Kidney epithelial cell (primary cell): ENCODE results near the gene HTRA1. TPM values are rescaled to one million over a fixed set of nuclear protein-coding genes. Genes with fewer than 3 reads are reported as not detected.

ENCODE experiments used
- DNase-seq: peaks from one replicate; pipeline ENCODE4 v3.0.0-alpha.2; 2010; ENCODE audit warnings: low read depth
- H3K27me3 ChIP-seq: 2 replicates; pipeline ENCODE4 v1.6.0; 2011; ENCODE audit warnings: low read length; ENCODE audit not compliant: control insufficient read depth, insufficient read depth
- H3K36me3 ChIP-seq: 2 replicates; pipeline ENCODE4 v1.5.1; 2011; ENCODE audit warnings: low read length; ENCODE audit not compliant: control insufficient read depth, insufficient read depth
- H3K4me3 ChIP-seq: 2 replicates; pipeline ENCODE4 v1.5.1; 2011; ENCODE audit warnings: low read depth, mild to moderate bottlenecking, control low read depth, low read length
- total RNA-seq: library from RNA; depleted of rRNA; stranded (reverse); fragments of >200 nt; gene quantifications from 2 replicates; pipeline ENCODE4 v1.2.3, GENCODE V29; 2015
- TF ChIP-seq, protein P1 (sequence below): IDR thresholded peaks from 2 replicates; pipeline ENCODE4 v1.5.1; 2011; ENCODE audit warnings: mild to moderate bottlenecking, moderate library complexity, low read length, control low read depth, inconsistent platforms; ENCODE audit not compliant: insufficient read depth, poor library complexity, severe bottlenecking

The HTRA1 gene
- total RNA-seq, 1 donor from 2014 or later: 110 TPM

DNA sequence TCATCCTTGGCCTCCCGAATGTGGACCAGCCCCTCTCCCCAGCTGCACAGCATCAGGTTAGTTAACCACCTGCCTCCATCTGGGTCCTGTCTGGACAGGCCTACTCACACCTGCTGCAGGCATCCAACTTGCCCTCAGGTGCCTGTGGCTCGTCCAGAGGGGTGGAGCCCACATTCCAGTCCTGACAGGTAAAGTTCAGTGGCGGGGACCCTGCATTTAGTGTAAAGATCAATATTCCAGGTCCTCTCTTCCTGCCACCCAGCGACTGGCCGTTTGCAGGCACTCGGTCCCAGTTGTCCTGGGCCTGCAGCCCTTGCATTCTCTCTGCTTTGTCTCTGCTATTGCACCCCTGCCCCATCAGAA lies 15.0 kb downstream of the HTRA1 start:
- DNase-seq: no peak
- TF ChIP-seq, protein P1, sequence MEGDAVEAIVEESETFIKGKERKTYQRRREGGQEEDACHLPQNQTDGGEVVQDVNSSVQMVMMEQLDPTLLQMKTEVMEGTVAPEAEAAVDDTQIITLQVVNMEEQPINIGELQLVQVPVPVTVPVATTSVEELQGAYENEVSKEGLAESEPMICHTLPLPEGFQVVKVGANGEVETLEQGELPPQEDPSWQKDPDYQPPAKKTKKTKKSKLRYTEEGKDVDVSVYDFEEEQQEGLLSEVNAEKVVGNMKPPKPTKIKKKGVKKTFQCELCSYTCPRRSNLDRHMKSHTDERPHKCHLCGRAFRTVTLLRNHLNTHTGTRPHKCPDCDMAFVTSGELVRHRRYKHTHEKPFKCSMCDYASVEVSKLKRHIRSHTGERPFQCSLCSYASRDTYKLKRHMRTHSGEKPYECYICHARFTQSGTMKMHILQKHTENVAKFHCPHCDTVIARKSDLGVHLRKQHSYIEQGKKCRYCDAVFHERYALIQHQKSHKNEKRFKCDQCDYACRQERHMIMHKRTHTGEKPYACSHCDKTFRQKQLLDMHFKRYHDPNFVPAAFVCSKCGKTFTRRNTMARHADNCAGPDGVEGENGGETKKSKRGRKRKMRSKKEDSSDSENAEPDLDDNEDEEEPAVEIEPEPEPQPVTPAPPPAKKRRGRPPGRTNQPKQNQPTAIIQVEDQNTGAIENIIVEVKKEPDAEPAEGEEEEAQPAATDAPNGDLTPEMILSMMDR: no peak
- Histone ChIP-seq H3K27me3 (no peaks in the 10 kb centered on the region), H3K4me3 (no peak overlapping the region), H3K36me3 (no peaks in the 10 kb centered on the region)

DNA sequence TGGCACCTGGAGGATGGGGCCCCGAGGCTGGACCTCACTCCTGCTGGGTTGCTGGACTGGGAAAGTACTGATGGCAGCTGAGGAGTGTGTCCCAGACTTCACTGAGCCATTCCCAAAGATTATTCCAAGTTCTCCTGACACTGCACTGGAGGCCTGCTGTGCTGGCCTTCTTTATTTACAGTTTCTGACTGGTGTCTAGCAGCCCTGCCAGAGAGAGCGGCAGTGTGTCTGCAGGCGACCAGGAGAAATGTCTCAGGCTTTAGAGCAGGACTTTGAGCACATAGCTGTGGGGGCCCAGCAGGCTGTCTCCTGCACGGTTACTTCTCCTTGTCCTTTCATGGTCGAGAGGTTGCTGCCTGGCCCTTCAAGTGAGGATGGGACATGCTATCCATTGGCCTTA lies 16.1 kb downstream of the HTRA1 start:
- H3K36me3 ChIP-seq: no peaks in the 10 kb centered on the region
- no peaks in the 10 kb centered on the region for H3K27me3 ChIP-seq
- H3K4me3 ChIP-seq: no peak overlapping the region
- DNase-seq: no peak
- TF ChIP-seq, protein P1: no peak

DNA sequence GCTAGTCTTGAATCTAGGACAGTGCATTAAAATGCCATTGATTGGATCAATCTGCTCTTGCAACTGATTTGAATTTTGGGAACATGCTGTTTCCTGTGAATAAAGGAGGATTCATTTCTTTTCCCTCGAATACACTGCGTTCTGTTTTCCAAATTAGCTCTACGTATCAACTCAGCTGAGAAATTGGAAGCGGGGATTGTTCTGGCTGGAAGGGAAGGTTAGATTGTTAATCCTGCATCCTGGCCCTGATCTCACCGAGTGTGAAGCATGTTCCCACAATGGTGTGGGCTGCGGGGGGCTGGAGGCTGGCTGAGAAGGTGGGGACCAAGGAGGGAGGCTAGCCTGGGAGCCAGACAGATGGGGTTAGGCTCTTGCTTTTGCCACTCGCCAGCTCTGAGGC lies 17.6 kb downstream of the HTRA1 start:
- Histone ChIP-seq H3K36me3 (no peaks in the 10 kb centered on the region), H3K4me3 (no peak overlapping the region), H3K27me3 (no peaks in the 10 kb centered on the region)
- no peak for DNase-seq
- TF ChIP-seq, protein P1: no peak

DNA sequence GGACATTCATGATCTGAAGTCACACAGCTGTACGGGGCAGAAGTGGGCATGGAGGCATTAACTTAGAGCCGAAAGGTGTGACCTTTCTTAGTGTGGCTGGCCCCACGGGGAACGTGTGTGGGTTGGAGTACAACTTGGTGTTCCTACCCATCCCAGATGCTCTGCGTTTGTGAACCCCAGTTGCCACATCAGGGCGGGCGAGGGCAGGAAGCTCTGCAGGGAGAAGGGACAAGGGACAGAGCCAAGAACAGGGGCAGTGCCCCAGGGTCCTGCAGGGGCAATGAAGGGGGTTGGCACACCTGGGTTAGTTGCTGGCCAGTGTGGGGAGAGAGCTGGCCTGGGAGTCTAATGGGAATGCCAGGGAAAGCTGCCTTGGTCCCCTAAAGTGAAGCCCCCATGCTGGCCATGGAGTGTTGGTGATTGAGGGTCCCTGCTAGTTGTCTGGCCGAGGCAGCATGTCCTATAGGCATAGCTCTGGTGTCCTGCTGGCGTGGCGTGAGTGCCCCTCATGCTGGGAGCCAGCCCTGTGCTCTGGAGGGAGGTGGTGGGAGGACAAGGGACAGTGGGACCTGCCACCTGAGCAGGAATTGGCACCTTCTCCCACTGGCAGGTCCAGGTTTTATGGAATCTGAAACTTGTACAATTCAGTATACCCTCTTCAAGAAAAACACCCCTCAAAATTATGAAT lies 18.9 kb downstream of the HTRA1 start:
- no peak for DNase-seq
- TF ChIP-seq, protein P1: no peak
- H3K36me3 ChIP-seq: no peaks in the 10 kb centered on the region
- H3K4me3 ChIP-seq: no peak overlapping the region
- H3K27me3 ChIP-seq: no peaks in the 10 kb centered on the region

DNA sequence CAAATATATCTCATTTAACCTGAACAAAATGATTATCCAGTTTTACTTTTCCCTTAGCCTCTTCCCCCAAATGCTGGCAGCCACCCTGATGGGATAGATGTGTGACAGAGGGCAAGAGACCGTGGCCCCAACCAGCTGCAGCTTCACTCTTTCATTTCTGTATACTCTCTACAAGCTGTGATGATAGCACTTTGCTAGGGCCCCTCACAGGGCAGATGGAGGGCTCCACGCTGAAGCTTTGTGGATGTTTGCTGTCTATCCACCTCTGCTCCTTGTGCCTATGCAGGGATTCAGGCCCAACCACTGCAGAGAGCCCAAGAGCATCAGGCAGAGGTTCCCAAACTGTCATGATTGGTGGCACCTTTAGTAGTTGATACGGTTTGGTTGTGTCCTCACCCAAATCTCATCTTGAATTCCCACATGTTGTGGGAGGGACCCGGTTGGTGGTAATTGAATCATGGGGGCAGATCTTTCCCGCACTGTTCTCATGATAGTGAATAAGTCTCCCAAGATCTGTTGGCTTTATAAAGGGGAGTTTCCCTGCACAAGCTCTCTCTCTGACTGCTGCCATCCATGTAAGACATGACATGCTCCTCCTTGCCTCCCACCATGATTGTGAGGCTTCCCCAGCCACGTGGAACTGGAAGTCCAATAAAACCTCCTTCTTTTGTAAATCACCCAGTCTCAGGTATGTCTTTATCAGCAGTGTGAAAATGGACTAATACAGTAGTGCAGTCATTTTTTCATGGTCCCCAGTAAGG lies 20.1 kb downstream of the HTRA1 start:
- DNase-seq: no peak
- H3K4me3 ChIP-seq: no peak overlapping the region
- H3K36me3 ChIP-seq: no peaks in the 10 kb centered on the region
- TF ChIP-seq, protein P1: no peak
- H3K27me3 ChIP-seq: no peaks in the 10 kb centered on the region
